KMS-11 (cell line): Measurements from ENCODE around the gene CRYZL1.
A peak's percentile ranks its signal among the peaks of the same experiment; 100 is the strongest.

Experiments used
- H2AFZ ChIP-seq: fragments of 200-600 bp; sonication (generic); 2 replicates; pipeline ENCODE4 v1.6.1; 2016; ENCODE audit warnings: antibody characterized with exemption, mixed run types, low read depth
- H3K27ac ChIP-seq: fragments of 200-600 bp; sonication (generic); 2 replicates; pipeline ENCODE4 v1.6.1; 2016; ENCODE audit warnings: mild to moderate bottlenecking, mixed run types
- H3K27me3 ChIP-seq: fragments of 200-600 bp; sonication (generic); 2 replicates; pipeline ENCODE4 v1.6.1; 2017; ENCODE audit warnings: mild to moderate bottlenecking, low read depth, mixed run types, moderate library complexity; ENCODE audit not compliant: insufficient read depth
- H3K36me3 ChIP-seq: fragments of 200-600 bp; sonication (generic); 2 replicates; pipeline ENCODE4 v1.6.1; 2017; ENCODE audit warnings: mild to moderate bottlenecking, mixed run types; ENCODE audit not compliant: insufficient read depth
- H3K4me1 ChIP-seq: fragments of 200-600 bp; sonication (generic); 2 replicates; pipeline ENCODE4 v1.6.1; 2016; ENCODE audit warnings: mild to moderate bottlenecking, low read depth, mixed run types; ENCODE audit not compliant: poor library complexity, severe bottlenecking
- H3K4me2 ChIP-seq: fragments of 200-600 bp; sonication (generic); 2 replicates; pipeline ENCODE4 v1.7.0; 2016; ENCODE audit warnings: mild to moderate bottlenecking, mixed run types
- H3K4me3 ChIP-seq: fragments of 200-600 bp; sonication (generic); IDR thresholded peaks from 2 replicates; pipeline ENCODE4 v1.6.1; 2017; ENCODE audit warnings: low read depth, low read length, mixed read lengths; ENCODE audit not compliant: insufficient read depth
- H3K79me2 ChIP-seq: fragments of 200-600 bp; sonication (generic); 2 replicates; pipeline ENCODE4 v1.6.1; 2016; ENCODE audit warnings: low read depth, mixed run types; ENCODE audit not compliant: insufficient read depth
- H3K9ac ChIP-seq: fragments of 200-600 bp; sonication (generic); 2 replicates; pipeline ENCODE4 v1.6.1; 2016; ENCODE audit warnings: mild to moderate bottlenecking, mixed run types
- H4K20me1 ChIP-seq: fragments of 200-600 bp; sonication (generic); 2 replicates; pipeline ENCODE4 v1.6.1; 2016; ENCODE audit warnings: mild to moderate bottlenecking, mixed run types; ENCODE audit not compliant: insufficient read depth
- TF ChIP-seq, protein P1 (sequence below): fragments of 200-600 bp; sonication (generic); conservative IDR thresholded peaks from 2 replicates; pipeline ENCODE4 v1.6.1; 2017; ENCODE audit warnings: low read depth, mild to moderate bottlenecking, antibody characterized with exemption, low read length, moderate library complexity, mixed read lengths

CRYZL1 gene

GRCh38 chr21:33572350-33572749, 69.2 kb downstream of the CRYZL1 start:
- TF ChIP-seq, protein P1, sequence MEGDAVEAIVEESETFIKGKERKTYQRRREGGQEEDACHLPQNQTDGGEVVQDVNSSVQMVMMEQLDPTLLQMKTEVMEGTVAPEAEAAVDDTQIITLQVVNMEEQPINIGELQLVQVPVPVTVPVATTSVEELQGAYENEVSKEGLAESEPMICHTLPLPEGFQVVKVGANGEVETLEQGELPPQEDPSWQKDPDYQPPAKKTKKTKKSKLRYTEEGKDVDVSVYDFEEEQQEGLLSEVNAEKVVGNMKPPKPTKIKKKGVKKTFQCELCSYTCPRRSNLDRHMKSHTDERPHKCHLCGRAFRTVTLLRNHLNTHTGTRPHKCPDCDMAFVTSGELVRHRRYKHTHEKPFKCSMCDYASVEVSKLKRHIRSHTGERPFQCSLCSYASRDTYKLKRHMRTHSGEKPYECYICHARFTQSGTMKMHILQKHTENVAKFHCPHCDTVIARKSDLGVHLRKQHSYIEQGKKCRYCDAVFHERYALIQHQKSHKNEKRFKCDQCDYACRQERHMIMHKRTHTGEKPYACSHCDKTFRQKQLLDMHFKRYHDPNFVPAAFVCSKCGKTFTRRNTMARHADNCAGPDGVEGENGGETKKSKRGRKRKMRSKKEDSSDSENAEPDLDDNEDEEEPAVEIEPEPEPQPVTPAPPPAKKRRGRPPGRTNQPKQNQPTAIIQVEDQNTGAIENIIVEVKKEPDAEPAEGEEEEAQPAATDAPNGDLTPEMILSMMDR = no peak
- H3K27me3 ChIP-seq = no peaks in the 10 kb centered on the region
- no peak overlapping the region for H3K4me2 ChIP-seq
- H3K9ac ChIP-seq = no peak overlapping the region
- no peak overlapping the region for H3K4me3 ChIP-seq
- peaks cover 15% of the 10 kb centered on the region; the same call in 1 of the 2 replicates for H3K36me3 ChIP-seq
- H3K27ac ChIP-seq = no peak overlapping the region
- no peaks in the 10 kb centered on the region for H3K4me1 ChIP-seq
- H3K79me2 ChIP-seq = no peaks in the 10 kb centered on the region; the same call in 1 of the 2 replicates
- no peaks in the 10 kb centered on the region for H4K20me1 ChIP-seq
- H2AFZ ChIP-seq = no peak overlapping the region

- H2AFZ ChIP-seq = no peak overlapping the region
- no peaks in the 10 kb centered on the region for H3K27me3 ChIP-seq
- no peak overlapping the region for H3K4me2 ChIP-seq
- H4K20me1 ChIP-seq = no peaks in the 10 kb centered on the region
- H3K9ac ChIP-seq = no peak overlapping the region
- TF ChIP-seq, protein P1 = no peak
- peaks cover 15% of the 10 kb centered on the region; the same call in 1 of the 2 replicates for H3K36me3 ChIP-seq
- no peaks in the 10 kb centered on the region; the same call in 1 of the 2 replicates for H3K79me2 ChIP-seq
- no peak overlapping the region for H3K4me3 ChIP-seq
- no peaks in the 10 kb centered on the region for H3K4me1 ChIP-seq
- H3K27ac ChIP-seq = no peak overlapping the region
Observed at GRCh38 chr21:33569991-33570390, 71.5 kb downstream of the CRYZL1 start.

DNA sequence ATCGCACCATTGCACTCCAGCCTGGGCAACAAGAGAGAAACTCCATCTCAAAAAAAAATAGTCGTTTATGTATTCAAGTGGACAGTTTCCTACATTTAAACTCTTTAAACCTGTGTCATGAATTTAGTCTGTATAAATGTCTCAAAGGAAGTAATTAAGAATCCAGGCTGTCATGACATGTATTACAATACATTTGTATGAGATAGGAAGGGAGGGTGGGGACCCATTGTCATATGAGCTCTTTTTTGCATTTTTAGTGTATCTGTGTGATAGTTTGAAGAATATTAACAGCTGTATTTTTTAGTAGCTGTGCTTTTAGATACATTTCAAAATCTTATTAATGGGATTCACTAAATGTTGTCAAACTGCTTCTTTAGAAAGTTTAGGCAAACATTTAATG, 73.1 kb downstream of the CRYZL1 start:
- Histone ChIP-seq H3K4me2 (no peak overlapping the region), H3K9ac (no peak overlapping the region), H3K36me3 (peaks cover 15% of the 10 kb centered on the region; the same call in 1 of the 2 replicates), H3K4me3 (no peak overlapping the region), H3K27ac (peak overlapping the region; percentile 2; the same call in 1 of the 2 replicates), H3K27me3 (no peaks in the 10 kb centered on the region), H3K4me1 (no peaks in the 10 kb centered on the region), H3K79me2 (no peaks in the 10 kb centered on the region), H2AFZ (no peak overlapping the region), H4K20me1 (no peaks in the 10 kb centered on the region)
- TF ChIP-seq, protein P1 = no peak

GRCh38 chr21:33567914-33568313, 73.6 kb downstream of the CRYZL1 start:
- Histone ChIP-seq H3K4me3 (no peak overlapping the region), H3K36me3 (peaks cover 15% of the 10 kb centered on the region; the same call in 1 of the 2 replicates), H3K9ac (no peak overlapping the region), H3K27ac (no peak overlapping the region), H2AFZ (no peak overlapping the region), H3K4me2 (no peak overlapping the region), H4K20me1 (no peaks in the 10 kb centered on the region), H3K4me1 (no peaks in the 10 kb centered on the region), H3K79me2 (no peaks in the 10 kb centered on the region; the same call in 1 of the 2 replicates), H3K27me3 (no peaks in the 10 kb centered on the region)
- TF ChIP-seq, protein P1 = no peak
